CD4-positive, alpha-beta T cell (primary cell): Measurements from ENCODE around the gene PIK3R1. TPM values are rescaled to one million over a fixed set of nuclear protein-coding genes. Genes with fewer than 3 reads are reported as not detected.

ENCODE experiments used
- ATAC-seq: fragments of 200-7000 bp; cut with Tn5 transposase; one replicate; pipeline ENCODE4 v1.10.0; 2022; ENCODE audit warnings: mild to moderate bottlenecking; ENCODE audit not compliant: poor library complexity
- CTCF ChIA-PET: fragments of 350-600 bp; sonication (Branson Sonifier 250); formaldehyde crosslinking; loops from one replicate; lab custom pipeline; 2021; ENCODE audit warnings: antibody characterized with exemption, inconsistent platforms; lab: Charles Lee
- POLR2A ChIA-PET: fragments of 350-600 bp; sonication (Branson Sonifier 250); formaldehyde crosslinking; loops from one replicate; lab custom pipeline; 2021; ENCODE audit warnings: antibody characterized with exemption, inconsistent platforms; lab: Charles Lee
- DNase-seq, 14 experiments: peaks; one replicate each; pipeline ENCODE4 v3.0.0-alpha.2; 2013 to 2020; ENCODE audit warnings: mixed read lengths in 2 of 14
- H3K27ac ChIP-seq, 2 donors: one replicate each; pipeline versions ENCODE4 v1.5.1 to v1.7.0; 2013; ENCODE audit warnings: low read length in 2 of 2, low read depth in 1 of 2, mild to moderate bottlenecking in 1 of 2
- H3K27me3 ChIP-seq, 2 experiments: 1 replicate in 1 of 2; 2 replicates in 1 of 2; pipeline versions ENCODE4 v1.6.1 to v1.7.0; 2013; ENCODE audit warnings: low read length in 2 of 2, control low read depth in 1 of 2, mild to moderate bottlenecking in 1 of 2, moderate library complexity in 1 of 2; ENCODE audit not compliant: insufficient read depth in 2 of 2, control insufficient read depth in 1 of 2
- H3K36me3 ChIP-seq: one replicate; pipeline ENCODE4 v1.6.1; 2013; ENCODE audit warnings: low read length, control low read depth; ENCODE audit not compliant: insufficient read depth
- H3K4me1 ChIP-seq: one replicate; pipeline ENCODE4 v1.6.1; 2013; ENCODE audit warnings: low read length, control low read depth; ENCODE audit not compliant: insufficient read depth
- H3K4me3 ChIP-seq: one replicate; pipeline ENCODE4 v1.5.1; 2013; ENCODE audit warnings: mild to moderate bottlenecking, low read length, moderate library complexity
- H3K9me3 ChIP-seq, 2 experiments: 1 replicate in 1 of 2; 2 replicates in 1 of 2; pipeline versions ENCODE4 v1.6.1 to v1.7.0; 2013; ENCODE audit warnings: low read length in 2 of 2, mild to moderate bottlenecking in 2 of 2, control low read depth in 1 of 2, moderate library complexity in 1 of 2; ENCODE audit not compliant: control insufficient read depth in 1 of 2, insufficient read depth in 1 of 2
- H3K27ac Mint-ChIP-seq: one replicate; pipeline ENCODE4 v1.8.0; 2020; ENCODE audit warnings: mixed read lengths
- H3K27me3 Mint-ChIP-seq: one replicate; pipeline ENCODE4 v1.8.0; 2021; ENCODE audit warnings: mixed read lengths
- H3K36me3 Mint-ChIP-seq: one replicate; pipeline ENCODE4 v1.8.0; 2021; ENCODE audit warnings: low read depth, mixed read lengths
- H3K4me1 Mint-ChIP-seq: one replicate; pipeline ENCODE4 v1.8.0; 2021; ENCODE audit warnings: low read depth, mixed read lengths
- H3K4me3 Mint-ChIP-seq: one replicate; pipeline ENCODE4 v1.8.0; 2020; ENCODE audit warnings: mild to moderate bottlenecking, mixed read lengths
- H3K9me3 Mint-ChIP-seq: one replicate; pipeline ENCODE4 v1.8.0; 2020; ENCODE audit warnings: mixed read lengths
- CTCF ChIP-seq: fragments of 200-600 bp; IDR thresholded peaks from one replicate; pipeline ENCODE4 v1.8.0; 2022; ENCODE audit warnings: antibody characterized with exemption, mild to moderate bottlenecking
- intact Hi-C, 2 experiments: fragments of 100-400 bp; cut with DNase I in 1 of 2; cut with micrococcal nuclease in 1 of 2; formaldehyde crosslinking; loops; one replicate each; pipeline versions ENCODE4 v1.15.1 to v1.9.0; 2023 to 2025; cut with DNase I, micrococcal nuclease
- total RNA-seq, 174 experiments: library from RNA in 2 of 174; stranded (reverse) in 2 of 174; gene quantifications; one replicate each; pipeline ENCODE4 v1.2.3 and lab custom pipeline; 2021 to 2026

The PIK3R1 gene
- total RNA-seq, 2 experiments from 2014 or later = 455 to 459 TPM

GRCh38 chr5:68314465-68314864 lies 98.9 kb downstream of the PIK3R1 start:
- intact Hi-C loops = no loop called here
- no peak for TF ChIP-seq CTCF
- Mint-ChIP-seq H3K36me3 (no peaks in the 10 kb centered on the region), H3K4me3 (no peak overlapping the region), H3K4me1 (peaks cover 5% of the 10 kb centered on the region), H3K9me3 (no peaks in the 10 kb centered on the region), H3K27ac (no peak overlapping the region), H3K27me3 (no peaks in the 10 kb centered on the region)
- no peak overlapping the region for H3K27ac ChIP-seq
- H3K27me3 ChIP-seq = no peaks in the 10 kb centered on the region
- H3K4me1 ChIP-seq = peaks cover 10% of the 10 kb centered on the region
- no peak for ATAC-seq
- no peak overlapping the region for H3K4me3 ChIP-seq
- H3K9me3 ChIP-seq = no peaks in the 10 kb centered on the region
- POLR2A ChIA-PET = no interaction called here
- CTCF ChIA-PET = no interaction called here
- DNase-seq = no peak
- H3K36me3 ChIP-seq = no peaks in the 10 kb centered on the region

GRCh38 chr5:68315679-68316271 lies 100.2 kb downstream of the PIK3R1 start:
- no peaks in the 10 kb centered on the region for H3K36me3 ChIP-seq
- peak; percentile 73 for ATAC-seq
- H3K4me1 ChIP-seq = peaks cover 10% of the 10 kb centered on the region
- H3K27me3 ChIP-seq = no peaks in the 10 kb centered on the region
- CTCF ChIA-PET = no interaction called here
- no peaks in the 10 kb centered on the region for H3K9me3 ChIP-seq
- no peak overlapping the region for H3K4me3 ChIP-seq
- Mint-ChIP-seq H3K4me3 (no peak overlapping the region), H3K27ac (no peak overlapping the region), H3K4me1 (peaks cover 5% of the 10 kb centered on the region), H3K9me3 (no peaks in the 10 kb centered on the region), H3K36me3 (no peaks in the 10 kb centered on the region), H3K27me3 (no peaks in the 10 kb centered on the region)
- no peak overlapping the region for H3K27ac ChIP-seq
- intact Hi-C loops = no loop called here
- POLR2A ChIA-PET = interaction anchor here (0.8 to 1.5 kb wide), 2 partner anchors 9 to 15 kb away, joined by 4 to 5 read pairs; no protein-coding TSS in a partner anchor
- peak in 8 of 14 experiments; percentile 1 to 76 (median 11) for DNase-seq
- no peak for TF ChIP-seq CTCF

- H3K27ac Mint-ChIP-seq = no peak overlapping the region
- Histone ChIP-seq H3K4me3 (no peak overlapping the region), H3K27me3 (no peaks in the 10 kb centered on the region), H3K9me3 (no peaks in the 10 kb centered on the region), H3K36me3 (no peaks in the 10 kb centered on the region), H3K27ac (no peak overlapping the region), H3K4me1 (peaks cover 10% of the 10 kb centered on the region)
- no peak for ATAC-seq
- no peak for TF ChIP-seq CTCF
- no peaks in the 10 kb centered on the region for H3K36me3 Mint-ChIP-seq
- H3K27me3 Mint-ChIP-seq = no peaks in the 10 kb centered on the region
- POLR2A ChIA-PET = interaction anchor here (1.5 kb wide), 1 partner anchor 10 kb away, joined by 5 read pairs; no protein-coding TSS in a partner anchor
- peaks cover 5% of the 10 kb centered on the region for H3K4me1 Mint-ChIP-seq
- H3K9me3 Mint-ChIP-seq = no peaks in the 10 kb centered on the region
- CTCF ChIA-PET = no interaction called here
- no peak for DNase-seq
- H3K4me3 Mint-ChIP-seq = no peak overlapping the region
- intact Hi-C loops = no loop called here
These were observed 100.9 kb downstream of the PIK3R1 start for GRCh38 chr5:68316469-68316868.
